ENCODE results near the gene WDR18.

The WDR18 gene

DNA sequence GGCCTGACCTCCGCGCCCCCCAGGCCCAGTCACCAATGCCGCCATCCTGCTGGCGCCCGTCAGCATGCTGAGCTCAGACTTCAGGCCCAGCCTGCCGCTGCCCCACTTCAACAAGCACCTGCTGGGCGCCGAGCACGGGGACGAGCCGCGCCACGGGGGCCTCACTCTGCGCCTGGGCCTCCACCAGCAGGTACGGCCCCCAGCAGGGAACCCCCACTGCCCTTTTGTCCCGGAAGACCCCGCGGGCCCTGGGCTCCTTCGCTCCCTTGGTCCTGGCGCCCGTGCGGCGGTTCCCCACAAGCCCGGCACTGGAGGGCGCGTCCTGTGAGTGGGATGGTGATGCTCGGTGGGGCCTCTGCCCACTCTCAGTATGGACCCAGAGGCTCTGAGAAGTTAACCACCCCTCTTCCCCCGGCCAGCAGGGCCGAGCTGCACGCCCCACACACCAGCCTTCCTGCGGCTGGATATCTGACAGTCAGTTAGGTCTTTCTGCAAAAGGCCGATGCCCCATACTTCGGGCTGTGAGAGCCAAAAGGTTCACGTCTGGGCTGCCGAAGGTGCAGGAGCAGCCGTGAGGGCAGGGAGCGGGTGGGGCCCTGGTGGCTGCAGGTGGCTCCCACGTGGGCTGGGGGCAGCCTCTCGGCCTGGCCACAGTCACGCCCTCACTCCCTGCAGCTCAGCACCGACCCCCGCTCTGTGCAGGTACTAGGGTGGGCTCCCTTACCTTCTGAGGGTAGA is 8.0 kb downstream of the WDR18 start:
- no peak for DNase-seq (ENCODE audit: low read depth in 2 of 2)

DNA sequence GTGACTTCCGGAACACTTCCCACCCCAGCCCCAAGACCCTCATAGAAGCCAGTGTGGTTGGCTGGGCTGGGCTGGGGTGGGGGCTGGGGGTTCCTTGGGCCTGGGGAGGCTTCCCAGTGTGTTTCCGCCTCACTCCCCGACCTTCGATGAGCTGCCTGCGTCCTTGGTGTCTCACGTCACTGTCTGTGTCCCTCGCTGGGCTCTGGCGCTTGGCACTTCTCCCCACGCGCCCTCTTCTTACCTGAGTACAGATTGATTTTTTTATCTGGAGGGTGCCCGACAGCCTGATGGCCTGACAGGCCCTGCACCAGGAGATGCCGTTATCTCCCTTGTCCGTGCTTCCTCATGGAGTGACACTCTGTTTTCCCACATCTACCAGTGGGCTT is 8.5 kb downstream of the WDR18 start:
- DNase-seq (ENCODE audit: low read depth in 2 of 2): no peak

DNA sequence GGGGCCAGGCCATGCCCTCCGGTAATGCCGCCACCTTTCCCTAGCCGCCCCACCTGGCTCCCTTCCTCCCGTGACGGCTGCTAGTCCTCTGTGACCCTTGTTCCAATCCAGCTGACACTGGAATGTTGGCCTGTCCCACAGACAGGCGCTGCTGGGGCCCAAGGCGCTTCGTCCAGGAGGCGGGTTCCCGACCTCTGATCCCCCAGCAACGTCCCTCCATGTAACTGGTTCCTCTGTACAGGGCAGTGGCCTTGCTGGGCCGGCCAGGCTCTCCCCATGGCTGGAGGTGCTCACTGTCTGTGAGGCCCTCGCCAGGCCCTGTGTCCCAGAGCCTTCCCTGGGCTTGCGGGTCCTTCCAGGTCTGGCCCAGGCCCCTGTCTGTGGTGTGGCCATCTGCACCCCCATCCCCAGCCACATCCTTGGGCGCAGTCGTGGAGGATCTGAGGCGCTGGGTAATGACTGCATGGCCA is 9.3 kb downstream of the WDR18 start:
- DNase-seq (ENCODE audit: low read depth in 2 of 2): no peak

DNA sequence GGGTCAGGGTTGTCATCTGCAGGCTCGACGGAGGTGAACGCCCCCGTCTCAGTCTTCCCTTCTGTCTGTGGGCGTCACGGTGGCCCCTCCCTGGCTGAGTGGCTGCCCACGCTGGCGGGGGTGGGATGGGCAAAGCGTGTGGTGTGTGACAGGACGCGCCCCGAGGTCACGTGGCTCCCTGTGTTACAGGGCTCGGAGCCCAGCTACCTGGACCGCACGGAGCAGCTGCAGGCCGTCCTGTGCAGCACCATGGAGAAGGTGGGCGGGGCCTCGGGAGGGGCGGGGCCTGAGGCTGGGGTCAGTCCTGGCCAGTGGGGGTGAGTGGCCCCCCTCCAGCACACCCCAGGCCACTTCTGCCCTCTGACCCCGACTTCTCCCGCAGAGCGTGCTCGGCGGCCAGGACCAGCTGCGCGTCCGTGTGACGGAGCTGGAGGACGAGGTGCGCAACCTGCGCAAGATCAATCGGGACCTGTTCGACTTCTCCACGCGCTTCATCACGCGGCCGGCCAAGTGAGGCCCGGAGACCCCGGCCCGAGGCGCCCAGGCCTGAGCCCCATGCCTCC is 9.8 kb downstream of the WDR18 start:
- no peak for DNase-seq (ENCODE audit: low read depth in 2 of 2)

GRCh38 chr19:994516-994915 is 10.4 kb downstream of the WDR18 start:
- DNase-seq (ENCODE audit: low read depth in 2 of 2): no peak

DNA sequence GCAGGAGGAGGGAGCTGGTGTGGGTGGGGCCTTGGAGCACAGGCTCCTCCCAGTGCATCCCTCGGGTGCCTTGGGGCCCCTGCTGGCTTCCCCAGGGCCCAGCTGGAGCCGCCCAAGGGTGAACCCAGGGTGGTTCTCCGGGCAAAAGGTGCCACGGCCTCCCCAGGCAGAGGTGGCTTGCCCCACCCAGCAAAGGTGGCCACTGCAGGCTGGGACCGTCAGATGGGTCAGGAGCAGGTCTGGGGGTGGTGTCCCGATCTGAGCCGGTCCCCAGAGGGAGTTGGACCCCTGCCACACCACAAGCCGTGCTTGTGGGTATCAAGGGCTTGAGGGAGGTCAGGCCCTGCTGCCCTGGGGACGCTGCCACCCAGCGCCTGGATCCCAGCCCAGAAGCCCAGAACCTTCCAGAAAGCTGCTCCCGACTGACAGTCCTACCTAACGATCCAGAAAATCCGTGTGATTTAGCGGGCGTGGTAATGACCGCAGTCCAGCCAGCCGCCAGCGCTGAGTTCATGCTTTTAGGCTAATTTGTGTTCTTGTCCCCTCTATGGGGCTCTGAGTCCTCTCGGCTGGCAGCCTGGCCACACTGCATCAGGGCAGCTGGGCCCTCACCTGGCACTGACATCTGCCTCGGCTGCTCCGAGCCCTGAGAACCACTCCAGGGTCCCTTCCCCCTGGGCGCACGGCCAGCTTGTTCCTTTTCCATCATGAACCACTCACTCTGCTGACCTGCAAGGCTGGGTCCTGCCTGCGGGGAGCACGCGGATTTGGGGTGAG is 11.1 kb downstream of the WDR18 start:
- no peak for DNase-seq (ENCODE audit: low read depth in 2 of 2)

GRCh38 chr19:996051-996838 is 12.1 kb downstream of the WDR18 start:
- peak; percentile 42 to 61 for DNase-seq (ENCODE audit: low read depth in 2 of 2)

DNA sequence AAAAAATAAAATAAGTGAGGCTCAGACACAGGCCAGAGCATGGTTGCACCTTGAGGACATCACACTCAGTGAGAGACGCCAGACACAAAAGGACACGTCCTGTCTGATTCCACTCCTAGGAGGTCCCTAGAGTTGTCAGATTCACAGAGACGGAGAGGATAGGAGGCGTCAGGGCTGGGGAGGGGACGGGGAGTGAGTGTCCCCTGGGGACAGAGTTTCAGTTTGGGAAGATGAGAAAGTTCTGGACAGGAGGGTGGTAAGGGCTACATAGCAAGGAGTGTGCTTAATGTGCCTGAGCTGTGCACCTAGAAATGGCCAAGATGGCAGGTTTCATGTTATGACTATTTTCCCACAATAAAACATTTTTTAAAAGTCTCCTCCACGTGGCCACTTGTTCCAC is 13.9 kb downstream of the WDR18 start:
- no peak for DNase-seq (ENCODE audit: low read depth in 2 of 2)

DNA sequence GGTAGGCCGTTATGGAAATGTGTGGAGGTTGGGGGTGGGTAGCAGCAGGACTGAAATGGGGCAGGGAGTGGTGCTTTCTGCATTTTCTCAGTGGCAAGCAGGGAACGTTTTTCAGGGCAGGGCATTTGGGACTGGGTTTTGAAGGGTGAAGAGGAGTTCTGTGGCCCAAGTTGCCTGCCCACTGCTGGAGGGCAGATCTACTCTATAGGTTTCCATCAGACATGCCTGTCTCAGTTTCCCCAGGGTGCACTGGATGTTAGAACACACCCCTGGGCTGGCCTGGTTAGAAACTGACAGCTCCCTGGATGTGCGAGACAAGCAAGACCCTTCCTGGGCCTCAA is 15.2 kb downstream of the WDR18 start:
- no peak for DNase-seq (ENCODE audit: low read depth in 2 of 2)

GRCh38 chr19:1000095-1000494 is 15.9 kb downstream of the WDR18 start, which contains the start of gene GRIN3B:
Gene GRIN3B, plus strand, starts transcription at chr19:1000419. Its CDS starts 19 bp downstream, at chr19:1000438.
- DNase-seq (ENCODE audit: low read depth in 2 of 2): peak in 1 of 2 donors; percentile 25

DNA sequence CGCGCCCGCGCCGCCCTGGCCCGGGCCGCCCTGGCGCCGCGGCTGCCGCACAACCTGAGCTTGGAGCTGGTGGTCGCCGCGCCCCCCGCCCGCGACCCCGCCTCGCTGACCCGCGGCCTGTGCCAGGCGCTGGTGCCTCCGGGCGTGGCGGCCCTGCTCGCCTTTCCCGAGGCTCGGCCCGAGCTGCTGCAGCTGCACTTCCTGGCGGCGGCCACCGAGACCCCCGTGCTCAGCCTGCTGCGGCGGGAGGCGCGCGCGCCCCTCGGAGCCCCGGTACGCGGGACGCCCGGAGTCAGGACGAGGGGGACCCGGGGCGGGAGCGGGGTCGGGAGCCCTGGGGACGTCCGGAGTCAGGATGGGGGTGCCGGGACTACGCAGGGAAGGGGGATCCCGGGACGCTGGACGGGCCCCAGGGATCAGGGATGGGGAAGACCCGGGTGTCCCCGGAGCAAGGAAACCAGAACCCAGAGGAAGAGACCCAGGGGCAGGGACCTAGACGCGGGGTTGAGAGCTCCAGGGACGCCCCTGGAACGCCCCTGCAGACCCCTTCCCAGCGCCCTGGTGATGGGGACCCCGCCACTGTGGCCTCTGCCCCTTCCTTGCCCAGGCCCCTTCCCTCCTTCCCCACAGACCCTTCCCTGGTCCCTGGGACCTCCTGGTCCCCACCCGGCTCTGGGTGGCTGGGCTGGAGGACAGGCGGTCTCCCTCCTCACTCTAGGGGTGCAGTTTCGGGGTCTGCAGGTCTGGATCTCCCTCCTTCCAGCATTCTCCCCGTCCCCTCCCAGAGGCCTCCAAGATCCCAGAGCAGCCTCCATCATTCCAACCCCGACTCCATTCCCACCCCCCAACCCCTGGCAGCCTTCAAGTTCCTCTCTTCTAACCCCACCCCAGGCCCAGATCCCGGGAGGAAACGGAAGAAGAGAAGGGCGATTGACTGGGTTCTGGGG is 16.7 kb downstream of the WDR18 start:
- no peak for DNase-seq (ENCODE audit: low read depth in 2 of 2)

GRCh38 chr19:1001538-1002166 is 17.5 kb downstream of the WDR18 start:
- DNase-seq (ENCODE audit: low read depth in 2 of 2): peak in 1 of 2 donors; percentile 34

DNA sequence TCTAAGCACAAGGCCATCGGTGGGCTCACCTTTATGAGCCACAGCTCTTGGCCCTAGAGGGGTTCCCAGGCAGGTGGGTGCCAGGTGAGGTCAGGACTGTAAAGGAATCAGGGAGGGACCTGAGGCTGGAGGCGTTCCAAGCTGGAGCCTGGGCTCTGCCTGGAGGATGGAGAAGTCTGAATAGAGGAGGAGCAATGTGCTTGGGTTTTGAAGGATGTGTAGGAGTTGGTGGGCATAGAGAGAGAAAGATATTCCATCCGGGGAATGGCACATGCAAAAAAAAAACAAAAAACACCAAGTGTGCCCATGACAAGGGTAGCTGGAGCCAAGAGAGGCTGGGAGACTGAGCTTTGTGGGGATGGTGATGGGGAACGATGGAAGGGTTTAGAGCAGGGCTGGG is 18.5 kb downstream of the WDR18 start:
- no peak for DNase-seq (ENCODE audit: low read depth in 2 of 2)

- no peak for DNase-seq (ENCODE audit: low read depth in 2 of 2)
Measured at GRCh38 chr19:1003283-1003682, 19.1 kb downstream of the WDR18 start.

DNA sequence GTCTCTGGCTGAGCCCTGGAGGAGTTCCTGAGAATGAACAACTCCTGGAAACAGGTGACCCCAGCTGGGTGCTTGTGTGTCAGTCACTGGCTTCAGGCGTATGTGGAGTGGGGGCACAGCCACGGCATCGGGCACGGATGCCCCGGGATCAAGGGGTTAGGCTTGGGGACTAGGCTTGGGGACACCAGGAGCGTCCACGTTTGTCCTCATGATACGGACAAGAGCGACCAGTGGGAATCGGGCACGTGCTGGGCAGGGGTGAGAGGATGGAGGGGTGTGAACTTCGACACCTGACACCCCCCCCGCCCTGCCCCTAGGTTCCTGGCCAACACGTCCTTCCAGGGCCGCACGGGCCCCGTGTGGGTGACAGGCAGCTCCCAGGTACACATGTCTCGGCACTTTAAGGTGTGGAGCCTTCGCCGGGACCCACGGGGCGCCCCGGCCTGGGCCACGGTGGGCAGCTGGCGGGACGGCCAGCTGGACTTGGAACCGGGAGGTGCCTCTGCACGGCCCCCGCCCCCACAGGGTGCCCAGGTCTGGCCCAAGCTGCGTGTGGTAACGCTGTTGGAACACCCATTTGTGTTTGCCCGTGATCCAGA is 20.2 kb downstream of the WDR18 start:
- DNase-seq (ENCODE audit: low read depth in 2 of 2): no peak

DNA sequence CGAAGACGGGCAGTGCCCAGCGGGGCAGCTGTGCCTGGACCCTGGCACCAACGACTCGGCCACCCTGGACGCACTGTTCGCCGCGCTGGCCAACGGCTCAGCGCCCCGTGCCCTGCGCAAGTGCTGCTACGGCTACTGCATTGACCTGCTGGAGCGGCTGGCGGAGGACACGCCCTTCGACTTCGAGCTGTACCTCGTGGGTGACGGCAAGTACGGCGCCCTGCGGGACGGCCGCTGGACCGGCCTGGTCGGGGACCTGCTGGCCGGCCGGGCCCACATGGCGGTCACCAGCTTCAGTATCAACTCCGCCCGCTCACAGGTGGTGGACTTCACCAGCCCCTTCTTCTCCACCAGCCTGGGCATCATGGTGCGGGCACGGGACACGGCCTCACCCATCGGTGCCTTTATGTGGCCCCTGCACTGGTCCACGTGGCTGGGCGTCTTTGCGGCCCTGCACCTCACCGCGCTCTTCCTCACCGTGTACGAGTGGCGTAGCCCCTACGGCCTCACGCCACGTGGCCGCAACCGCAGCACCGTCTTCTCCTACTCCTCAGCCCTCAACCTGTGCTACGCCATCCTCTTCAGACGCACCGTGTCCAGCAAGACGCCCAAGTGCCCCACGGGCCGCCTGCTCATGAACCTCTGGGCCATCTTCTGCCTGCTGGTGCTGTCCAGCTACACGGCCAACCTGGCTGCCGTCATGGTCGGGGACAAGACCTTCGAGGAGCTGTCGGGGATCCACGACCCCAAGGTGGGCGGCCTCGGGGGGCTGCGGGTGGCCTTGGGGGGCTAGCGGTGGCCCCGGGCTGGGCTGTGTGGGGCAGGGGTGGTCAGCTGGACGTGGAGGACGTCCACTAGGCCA is 20.9 kb downstream of the WDR18 start:
- DNase-seq (ENCODE audit: low read depth in 2 of 2): no peak

DNA sequence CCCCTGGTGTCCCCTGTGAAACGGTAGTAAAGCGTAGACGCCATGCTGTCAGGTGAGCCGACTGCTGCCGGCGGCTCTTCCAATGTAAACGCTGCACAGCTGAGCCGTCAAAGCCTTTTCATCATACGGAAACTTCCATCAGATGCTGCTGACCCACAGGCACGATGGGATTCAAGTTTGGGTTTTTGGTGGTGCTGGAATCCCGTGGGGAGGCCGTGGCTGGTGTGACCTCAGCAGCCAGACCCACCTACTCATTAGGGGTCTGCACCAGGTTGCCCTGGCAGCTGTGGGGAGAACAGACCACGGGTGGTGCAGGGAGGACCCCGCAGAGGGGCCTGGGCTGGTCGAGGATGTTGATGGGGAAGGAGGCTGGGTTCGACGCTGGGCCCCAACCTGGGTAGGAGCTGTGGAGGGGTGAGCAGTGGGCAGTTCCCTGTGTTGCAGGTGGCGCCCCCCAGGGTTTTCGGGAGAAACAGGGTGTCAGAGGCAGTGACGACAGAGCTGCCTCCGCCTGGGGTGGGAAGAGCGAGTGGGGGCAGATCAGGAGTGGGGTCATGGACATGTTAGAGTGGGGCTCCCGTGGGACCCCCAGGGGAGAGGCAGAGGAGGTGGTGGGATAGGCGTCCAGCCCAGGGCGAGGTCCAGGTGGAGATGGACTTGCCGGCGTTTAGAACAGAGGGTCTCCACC is 22.7 kb downstream of the WDR18 start:
- DNase-seq (ENCODE audit: low read depth in 2 of 2): no peak

Measured in stimulated activated CD8-positive, alpha-beta memory T cell treated with anti-CD3 and anti-CD28 coated beads, Interleukin-15, amount 100 ng/mL, for 4 hours (primary cell).